ENCODE results near the gene RBM7.

RBM7 gene

DNA sequence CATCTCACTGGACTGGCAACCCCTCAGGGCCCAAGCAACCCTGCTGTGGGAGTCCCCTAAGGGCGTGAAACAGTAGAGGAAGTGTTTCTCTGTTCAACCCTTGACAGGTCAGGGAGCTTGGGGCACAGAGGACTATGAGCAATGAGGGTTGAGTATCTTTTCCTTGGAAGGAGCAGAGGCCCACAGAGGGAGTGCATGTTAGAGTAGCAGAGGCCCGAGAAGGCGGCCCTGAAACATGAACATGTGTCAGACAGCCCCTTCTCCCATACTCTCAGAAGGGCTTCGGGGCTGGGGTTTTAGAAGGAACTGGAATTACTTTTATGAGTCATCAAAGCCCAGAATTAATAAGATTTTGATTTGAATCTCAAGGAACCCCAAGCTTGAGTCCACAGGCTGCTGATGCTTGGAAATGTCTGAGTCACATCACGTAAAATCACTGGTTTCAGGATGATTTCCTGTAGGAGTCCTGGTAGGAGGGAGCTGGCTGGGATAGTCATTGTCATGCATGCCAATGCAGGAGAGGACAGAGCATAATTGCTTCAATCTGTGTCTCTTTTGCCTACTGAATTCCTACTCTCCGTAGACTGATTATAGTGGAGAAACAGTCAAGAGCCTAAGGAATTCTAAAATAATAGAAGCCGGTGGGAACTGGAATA, 22.7 kb upstream of the RBM7 start:
- TF ChIP-seq JUND (IDR thresholded peaks at IDR 0.05; ENCODE audit: low read depth): no peak
- in situ Hi-C loops (cut with HindIII; ENCODE audit: low pct_unique_long_range_greater_than_20kb, low sequenced_read_pairs): no loop called here
- no peak for DNase-seq (ENCODE audit: low read depth in 1 of 2, low spot score in 1 of 2)

DNA sequence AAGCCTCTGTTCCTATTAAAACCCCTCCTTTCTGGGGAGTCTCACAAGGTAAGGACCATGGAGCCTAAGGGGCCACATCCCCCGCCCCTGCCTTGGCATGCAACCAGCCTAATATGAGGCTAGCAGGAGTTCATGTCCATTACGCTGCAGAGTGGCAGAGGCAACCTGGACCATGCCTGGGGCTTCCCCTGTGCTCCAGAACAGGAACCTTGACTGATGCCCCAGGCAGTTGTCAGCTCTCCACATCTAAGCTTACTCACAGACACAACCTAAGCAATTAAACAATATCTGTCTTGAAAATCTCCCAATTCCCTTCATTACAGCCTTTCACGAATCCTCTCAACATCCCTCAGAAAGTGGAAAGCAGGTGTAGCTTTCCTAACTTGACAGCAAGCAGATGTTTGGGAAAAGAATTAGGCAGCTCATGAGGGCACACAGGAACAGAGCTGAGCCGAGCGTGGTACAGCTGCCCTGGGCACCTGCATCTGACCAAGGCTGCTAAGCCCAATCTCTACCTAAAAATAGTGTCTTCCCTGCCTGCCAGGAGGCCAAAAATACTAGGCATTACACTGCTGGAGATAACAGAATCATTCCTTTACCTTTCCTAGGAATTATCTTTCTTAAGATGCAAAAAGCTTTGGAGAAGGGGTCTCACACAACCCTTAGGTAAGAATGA, 20.9 kb upstream of the RBM7 start:
- DNase-seq (ENCODE audit: low read depth in 1 of 2, low spot score in 1 of 2): no peak
- in situ Hi-C loops (cut with HindIII; ENCODE audit: low pct_unique_long_range_greater_than_20kb, low sequenced_read_pairs): no loop called here
- TF ChIP-seq JUND (IDR thresholded peaks at IDR 0.05; ENCODE audit: low read depth): no peak

DNA sequence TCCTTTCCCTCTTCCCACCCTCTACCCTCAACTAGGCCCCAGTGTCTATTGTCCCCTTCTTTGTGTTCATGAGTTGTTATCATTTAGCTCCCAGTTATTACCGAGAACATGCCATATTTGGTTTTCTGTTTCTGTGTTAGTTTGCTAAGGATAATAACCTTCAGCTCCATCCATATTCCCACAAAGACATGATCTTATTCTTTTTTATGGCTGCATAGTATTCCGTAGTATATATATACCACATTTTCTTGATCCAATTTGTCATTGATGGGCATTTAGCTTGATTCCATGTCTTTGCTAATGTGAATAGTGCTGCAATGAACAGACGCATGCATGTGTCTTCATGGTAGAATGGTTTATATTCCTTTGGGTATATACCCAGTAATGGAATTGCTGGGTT, 18.0 kb upstream of the RBM7 start:
- no peak for DNase-seq (ENCODE audit: low read depth in 1 of 2, low spot score in 1 of 2)
- in situ Hi-C loops (cut with HindIII; ENCODE audit: low pct_unique_long_range_greater_than_20kb, low sequenced_read_pairs): no loop called here
- TF ChIP-seq JUND (IDR thresholded peaks at IDR 0.05; ENCODE audit: low read depth): no peak

DNA sequence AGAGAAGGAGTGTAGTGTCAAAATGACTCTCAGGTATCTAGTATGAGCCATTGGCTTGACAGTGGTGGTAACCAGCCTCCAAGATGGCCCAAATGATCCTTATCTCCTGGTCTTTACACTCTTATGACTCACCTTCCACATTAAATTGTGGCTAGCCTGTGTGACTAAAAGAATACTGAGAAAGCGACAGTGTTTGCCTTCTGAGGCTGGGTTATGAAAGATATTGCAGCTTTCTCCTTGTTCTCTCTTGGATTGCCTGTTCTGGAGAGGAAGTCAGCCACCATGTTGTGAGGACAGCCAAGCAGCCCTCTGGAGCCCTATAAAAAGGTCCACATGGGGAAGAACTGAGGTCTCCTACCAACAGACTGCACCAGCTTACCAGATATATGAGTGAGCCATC, 16.0 kb upstream of the RBM7 start:
- TF ChIP-seq JUND (IDR thresholded peaks at IDR 0.05; ENCODE audit: low read depth): no peak
- in situ Hi-C loops (cut with HindIII; ENCODE audit: low pct_unique_long_range_greater_than_20kb, low sequenced_read_pairs): no loop called here
- no peak for DNase-seq (ENCODE audit: low read depth in 1 of 2, low spot score in 1 of 2)

DNA sequence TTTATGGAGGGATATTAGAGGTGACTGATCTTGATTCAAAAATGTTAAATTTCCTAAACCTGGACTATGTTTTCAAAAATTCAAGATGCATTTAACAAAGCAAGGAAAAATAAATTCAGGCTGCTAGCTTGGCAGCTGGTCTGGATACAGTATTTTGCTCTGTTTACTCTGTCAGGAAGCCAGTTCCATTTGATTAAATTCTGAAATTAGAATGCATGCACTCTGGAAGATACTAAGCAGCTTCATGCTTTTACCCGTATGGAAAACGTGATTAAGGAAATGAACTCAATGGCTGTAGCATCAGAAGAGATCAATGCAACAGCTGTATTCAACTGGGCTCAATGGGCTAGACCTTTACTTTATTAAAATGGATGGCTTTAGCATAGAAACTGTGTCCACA, 14.3 kb upstream of the RBM7 start:
- DNase-seq (ENCODE audit: low read depth in 1 of 2, low spot score in 1 of 2): no peak
- TF ChIP-seq JUND (IDR thresholded peaks at IDR 0.05; ENCODE audit: low read depth): no peak
- in situ Hi-C loops (cut with HindIII; ENCODE audit: low pct_unique_long_range_greater_than_20kb, low sequenced_read_pairs): no loop called here

DNA sequence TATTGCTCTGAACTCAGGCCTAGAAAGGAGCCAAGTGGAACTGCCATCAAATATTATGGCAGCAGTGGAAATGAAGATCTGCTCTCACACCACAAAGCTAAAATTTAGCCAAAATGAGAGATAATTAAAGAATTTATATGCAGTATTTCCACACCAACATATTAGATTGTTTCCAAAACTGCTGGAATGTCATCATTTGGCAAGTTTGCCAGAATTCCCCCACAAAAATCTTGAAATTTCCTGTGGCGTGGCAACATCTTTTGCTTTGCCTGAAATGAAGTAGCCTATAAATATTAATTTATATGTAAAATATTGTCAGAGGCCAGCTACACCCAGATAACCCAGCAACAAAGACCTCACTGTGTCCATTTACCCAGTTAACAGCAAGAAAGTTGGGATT, 13.9 kb upstream of the RBM7 start:
- no peak for TF ChIP-seq JUND (IDR thresholded peaks at IDR 0.05; ENCODE audit: low read depth)
- no peak for DNase-seq (ENCODE audit: low read depth in 1 of 2, low spot score in 1 of 2)
- in situ Hi-C loops (cut with HindIII; ENCODE audit: low pct_unique_long_range_greater_than_20kb, low sequenced_read_pairs): no loop called here

DNA sequence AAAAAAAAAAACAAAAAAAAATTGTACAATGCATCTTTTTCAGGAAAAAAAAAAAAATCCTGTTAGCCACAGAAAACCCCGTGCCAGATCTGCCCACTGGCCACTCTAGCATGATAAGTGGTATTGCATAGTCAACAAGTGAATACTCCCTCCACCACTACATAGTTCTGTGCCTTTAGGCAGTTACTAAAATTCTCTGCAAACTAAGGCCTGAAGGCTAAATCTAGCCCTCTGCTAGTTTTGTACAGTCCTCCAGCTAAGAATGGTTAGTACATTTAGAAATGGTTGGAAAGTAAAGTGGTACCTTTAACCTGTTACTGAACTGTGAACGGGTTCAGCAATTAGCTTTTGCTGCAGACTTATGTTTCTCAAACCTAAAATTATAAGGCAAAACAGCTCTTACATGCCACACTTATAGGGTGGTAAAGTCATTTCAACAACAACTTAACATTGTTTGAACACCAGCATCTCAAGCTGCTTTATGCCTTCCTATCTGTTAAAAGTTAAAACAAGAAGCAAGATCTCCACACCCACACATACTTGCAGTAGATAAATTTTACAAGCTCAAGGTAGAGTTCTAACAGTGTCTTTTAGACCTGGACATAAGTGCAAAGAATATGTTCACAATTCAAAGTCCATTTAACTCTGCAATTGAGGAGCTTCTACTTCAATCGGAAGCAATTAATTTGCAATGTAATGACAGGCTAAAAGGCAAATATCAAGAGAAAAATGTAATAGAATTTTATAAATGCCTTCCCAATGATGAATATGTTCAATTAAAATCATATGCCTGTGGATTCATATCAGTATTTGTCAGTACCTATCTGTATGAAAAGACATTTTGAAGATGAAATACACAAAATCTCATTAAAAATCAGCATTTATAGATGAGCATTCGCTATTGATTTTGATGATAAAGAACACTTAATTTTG, 7.5 kb upstream of the RBM7 start:
- in situ Hi-C loops (cut with HindIII; ENCODE audit: low pct_unique_long_range_greater_than_20kb, low sequenced_read_pairs): no loop called here
- DNase-seq (ENCODE audit: low read depth in 1 of 2, low spot score in 1 of 2): no peak
- no peak for TF ChIP-seq JUND (IDR thresholded peaks at IDR 0.05; ENCODE audit: low read depth)

DNA sequence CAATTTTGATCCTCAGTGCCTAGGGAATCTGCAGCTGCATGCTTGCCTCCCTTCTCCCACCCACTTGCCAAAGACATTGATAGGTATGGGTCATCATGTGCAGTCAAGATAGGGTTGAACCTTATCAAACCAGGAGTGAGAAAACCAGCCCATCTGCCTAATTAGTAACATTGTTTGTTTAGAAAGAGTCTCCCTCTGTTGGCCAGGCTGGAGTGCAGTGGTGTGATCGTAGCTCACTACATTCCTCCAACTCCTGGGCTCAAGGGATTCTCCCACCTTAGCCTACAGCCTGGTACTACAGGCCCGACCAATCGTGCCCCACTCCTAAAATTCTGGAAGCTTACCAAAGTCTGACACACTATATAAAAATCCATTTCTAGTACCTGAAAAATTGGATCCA, 4.7 kb upstream of the RBM7 start:
- in situ Hi-C loops (cut with HindIII; ENCODE audit: low pct_unique_long_range_greater_than_20kb, low sequenced_read_pairs): no loop called here
- no peak for TF ChIP-seq JUND (IDR thresholded peaks at IDR 0.05; ENCODE audit: low read depth)
- DNase-seq (ENCODE audit: low read depth in 1 of 2, low spot score in 1 of 2): peak in 1 of 2 experiments; percentile 52

DNA sequence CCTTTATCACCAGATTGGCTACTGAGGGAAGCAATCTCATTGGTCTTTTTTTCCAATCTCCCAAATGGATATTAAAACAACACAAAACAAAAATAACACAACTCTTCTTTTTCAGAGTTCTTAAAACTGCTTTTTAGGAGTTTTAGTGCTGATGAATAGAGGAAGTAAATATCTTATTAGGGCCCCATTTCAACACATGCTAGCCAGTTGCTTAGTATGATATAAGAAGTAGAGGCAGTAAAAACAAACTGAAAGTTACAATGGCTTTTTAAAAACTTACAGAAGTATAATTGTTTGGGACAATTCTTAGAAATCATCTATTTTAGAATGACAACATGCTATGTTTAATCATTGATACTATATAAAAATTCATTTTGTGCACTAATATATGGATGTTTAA, 3.5 kb upstream of the RBM7 start:
- no peak for DNase-seq (ENCODE audit: low read depth in 1 of 2, low spot score in 1 of 2)
- in situ Hi-C loops (cut with HindIII; ENCODE audit: low pct_unique_long_range_greater_than_20kb, low sequenced_read_pairs): no loop called here
- no peak for TF ChIP-seq JUND (IDR thresholded peaks at IDR 0.05; ENCODE audit: low read depth)

DNA sequence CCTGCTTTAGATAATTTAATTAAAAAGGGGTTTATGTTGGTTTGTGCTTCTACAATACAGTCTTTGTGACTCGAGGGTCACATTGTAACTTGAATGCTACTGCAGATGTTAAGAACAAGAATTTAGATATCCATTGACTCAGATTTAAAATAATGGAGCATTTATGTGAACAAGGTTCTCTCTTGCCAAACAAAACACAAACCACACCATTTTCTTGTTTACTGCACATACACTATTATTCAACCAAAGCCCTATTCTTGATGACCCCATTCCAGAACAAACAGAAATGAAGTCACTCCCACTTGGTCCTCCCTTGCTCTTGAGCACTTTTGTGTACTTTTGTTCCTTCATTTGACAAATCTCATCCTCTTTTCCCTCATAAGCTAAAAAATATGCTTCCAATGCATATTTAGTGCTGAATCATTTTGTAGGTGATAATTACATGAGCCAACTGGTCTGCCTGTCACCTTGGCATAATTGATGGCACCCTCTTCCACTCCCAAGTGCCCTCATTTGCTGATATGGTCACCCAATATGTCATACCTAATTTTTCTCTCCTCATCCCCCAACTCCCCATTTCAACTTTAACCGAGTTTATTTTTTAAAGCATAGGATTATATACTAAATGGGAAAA, 3.0 kb upstream of the RBM7 start:
- TF ChIP-seq JUND (IDR thresholded peaks at IDR 0.05; ENCODE audit: low read depth): no peak
- in situ Hi-C loops (cut with HindIII; ENCODE audit: low pct_unique_long_range_greater_than_20kb, low sequenced_read_pairs): no loop called here
- no peak for DNase-seq (ENCODE audit: low read depth in 1 of 2, low spot score in 1 of 2)

DNA sequence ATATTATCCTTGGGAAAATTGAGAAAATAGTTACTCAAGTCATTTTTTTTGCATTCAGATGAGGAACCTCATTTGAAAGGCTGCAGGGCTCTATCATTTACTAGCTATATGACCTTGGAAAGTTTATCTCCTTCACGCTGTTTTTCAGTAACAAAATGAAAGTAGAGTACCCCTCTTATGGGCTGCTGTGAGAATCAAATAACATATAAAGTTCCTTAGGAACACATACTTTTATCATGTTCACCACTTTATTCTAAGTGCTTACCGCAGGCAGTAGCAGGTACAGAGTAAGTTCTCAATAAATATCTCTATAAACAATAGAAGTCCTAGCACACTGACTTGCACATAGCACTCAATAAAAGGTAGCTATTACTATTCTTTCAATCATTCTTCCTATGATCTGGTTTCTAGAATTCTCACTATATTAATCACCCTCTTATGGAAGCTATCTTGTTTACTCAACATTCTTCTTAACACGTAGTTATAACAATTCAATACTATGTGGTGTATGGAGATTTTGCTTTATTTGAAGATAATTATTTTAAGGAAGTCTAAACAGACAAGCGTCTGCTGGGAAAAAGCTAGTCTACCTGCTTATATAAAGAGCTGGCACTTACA, 2.1 kb upstream of the RBM7 start:
- no peak for DNase-seq (ENCODE audit: low read depth in 1 of 2, low spot score in 1 of 2)
- in situ Hi-C loops (cut with HindIII; ENCODE audit: low pct_unique_long_range_greater_than_20kb, low sequenced_read_pairs): no loop called here
- TF ChIP-seq JUND (IDR thresholded peaks at IDR 0.05; ENCODE audit: low read depth): no peak

DNA sequence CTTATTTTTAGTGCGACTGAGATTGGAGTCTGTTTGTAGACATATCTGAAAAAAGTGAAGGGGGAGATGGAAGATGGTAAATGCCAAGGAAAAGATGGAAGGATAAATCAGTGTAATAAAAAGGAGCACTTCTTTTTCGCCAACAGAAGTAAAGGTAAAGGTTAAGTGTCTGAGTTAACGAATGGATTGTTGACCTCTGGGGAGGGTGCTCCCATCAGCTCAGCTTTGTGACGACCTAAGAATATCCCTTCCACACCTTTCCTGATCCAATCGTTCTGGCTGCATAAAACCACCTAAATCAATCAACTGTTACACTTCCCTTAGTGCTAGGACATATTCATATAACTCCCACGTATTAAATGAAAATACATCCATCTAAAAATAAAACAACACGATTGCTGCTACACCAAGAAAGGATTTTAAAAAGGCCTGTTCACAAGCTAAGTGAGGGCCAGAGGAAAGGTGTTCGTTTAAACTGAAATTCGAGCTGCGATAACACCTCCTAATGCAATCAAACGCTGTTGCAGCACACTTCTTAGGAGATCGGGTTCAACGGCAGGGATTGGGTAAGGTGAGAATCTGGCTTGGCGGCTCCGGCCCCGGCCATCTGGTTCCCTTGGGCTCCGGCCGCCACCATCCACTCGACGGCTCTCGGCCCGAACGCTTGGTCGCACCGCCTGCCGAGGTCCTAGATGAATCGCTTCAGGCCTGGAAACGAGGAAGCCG, 813 bp upstream of the RBM7 start:
- DNase-seq (ENCODE audit: low read depth in 1 of 2, low spot score in 1 of 2): peak; percentile 41 to 72
- in situ Hi-C loops (cut with HindIII; ENCODE audit: low pct_unique_long_range_greater_than_20kb, low sequenced_read_pairs): no loop called here
- TF ChIP-seq JUND (IDR thresholded peaks at IDR 0.05; ENCODE audit: low read depth): no peak

Data from T47D (cell line).